Right ventricle myocardium inferior (tissue), 1 donor: ENCODE measurements around the gene RNGTT. TPM values are rescaled to one million over a fixed set of nuclear protein-coding genes. Genes with fewer than 3 reads are reported as not detected.
A peak's percentile ranks its signal among the peaks of the same experiment; 100 is the strongest.
"Not testable (repeated sequence)": the region's sequence is repeated elsewhere in the genome, so short reads cannot be mapped to it uniquely, and the experiment has no call there.

Experiments
- ATAC-seq: fragments of 200-7000 bp; cut with Tn5 transposase; one replicate; pipeline ENCODE4 v1.9.1; 2020; ENCODE audit warnings: mild to moderate bottlenecking, moderate library complexity
- DNase-seq: peaks from one replicate; pipeline ENCODE4 v3.0.0; 2021; ENCODE audit errors: missing footprints
- intact Hi-C: fragments of 100-400 bp; cut with DNase I; formaldehyde crosslinking; loops from one replicate; pipeline ENCODE4 v1.11.0; 2022
- total RNA-seq: library from RNA; stranded (reverse); fragmentation: NEBNext Ultra II Directional; extraction: Animal tissue kit (Norgen Biotek cat#: 25700); gene quantifications from one replicate; pipeline ENCODE4 v1.2.1, GENCODE V29; 2021
- donor health status: DM: no; HTN: yes; CAD: no; lungs with severe emphysema.

RNGTT gene
- total RNA-seq, 1 donor from 2014 or later, result 7.0 TPM

DNA sequence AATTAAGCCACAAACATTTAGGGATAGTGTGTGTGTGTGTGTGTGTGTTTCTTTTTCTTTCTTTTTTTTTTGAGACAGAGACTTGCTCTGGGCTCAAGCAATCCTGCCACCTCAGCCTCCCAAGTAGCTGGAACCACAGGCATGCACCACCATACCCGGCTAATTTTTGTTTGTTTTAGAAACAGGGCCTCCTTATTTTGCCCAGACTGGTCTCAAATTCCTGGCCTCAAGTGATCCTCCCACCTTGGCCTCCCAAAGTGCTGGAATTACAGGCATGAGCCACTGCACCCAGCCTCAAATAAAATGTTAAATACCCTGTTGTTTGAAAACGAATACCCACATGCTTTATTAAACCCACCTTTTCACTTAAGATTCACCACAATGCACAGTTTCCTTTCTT, 195.3 kb downstream of the RNGTT start:
- intact Hi-C loops, DNase-seq, ATAC-seq: not testable (repeated sequence)

- ATAC-seq (no peak), DNase-seq (no peak)
- intact Hi-C loops, result no loop called here
Observed at GRCh38 chr6:88764081-88764480, 199.3 kb downstream of the RNGTT start.

- ATAC-seq (no peak), DNase-seq (no peak)
- intact Hi-C loops, result no loop called here
Observed at GRCh38 chr6:88763160-88763559, 200.3 kb downstream of the RNGTT start.

DNA sequence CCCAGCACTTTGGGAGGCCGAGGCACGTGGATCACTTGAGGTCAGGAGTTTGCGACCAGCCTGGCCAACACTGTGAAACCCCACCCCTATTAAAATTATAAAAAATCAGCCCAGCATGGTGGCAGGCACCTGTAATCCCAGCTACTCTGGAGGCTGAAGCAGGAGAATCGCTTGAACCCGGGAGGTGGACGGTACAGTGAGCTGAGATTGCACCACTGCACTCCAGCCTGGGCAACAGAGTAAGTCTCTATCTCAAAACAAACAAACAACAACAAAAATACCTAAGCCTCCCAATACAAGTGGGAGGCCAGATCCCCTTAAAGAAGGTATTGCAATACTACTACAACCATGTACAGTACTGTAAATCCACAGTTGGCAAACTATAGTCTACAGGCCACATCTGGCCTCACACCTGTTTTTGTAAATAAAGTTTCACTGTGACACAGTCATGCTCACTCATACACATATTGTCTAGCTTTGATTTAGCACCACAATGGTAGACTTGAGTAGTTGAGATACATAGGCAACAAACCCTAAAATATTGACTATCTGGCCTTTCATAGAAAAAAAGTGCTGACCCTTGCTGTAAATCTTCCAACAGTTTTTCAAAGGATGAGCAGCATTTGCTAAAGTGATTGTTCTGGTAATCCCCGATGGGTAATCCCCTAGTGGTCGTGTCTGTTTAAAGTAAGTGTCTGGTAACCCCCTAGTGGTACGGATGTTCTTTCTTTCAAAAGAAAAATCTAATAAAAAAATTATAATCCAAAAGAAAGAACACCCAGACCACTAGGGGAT, 202.0 kb downstream of the RNGTT start:
- ATAC-seq, result no peak
- intact Hi-C loops, result no loop called here
- DNase-seq, result peak; percentile 23

- intact Hi-C loops, result no loop called here
Observed at GRCh38 chr6:88760091-88760490, 203.3 kb downstream of the RNGTT start.

DNA sequence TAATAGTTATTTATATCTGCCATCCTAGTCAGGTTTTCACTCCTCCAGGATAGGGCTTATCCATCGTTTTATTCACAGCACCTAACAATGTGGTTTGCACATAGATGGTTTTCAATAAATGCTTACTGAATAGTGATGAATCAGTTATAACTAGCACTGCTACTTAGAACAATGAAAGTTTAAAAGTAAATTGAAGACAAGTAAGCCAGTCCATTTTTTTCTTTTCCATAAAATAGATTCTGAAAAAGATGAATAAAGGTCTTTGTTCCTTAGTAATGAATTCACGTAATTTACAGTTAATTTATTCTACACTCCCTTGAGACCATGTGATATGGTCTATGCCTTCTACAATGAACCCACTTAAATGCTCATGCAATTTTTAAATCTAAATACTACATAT, 212.5 kb downstream of the RNGTT start:
- no peak for DNase-seq
- intact Hi-C loops, result no loop called here
- ATAC-seq, result no peak

More at GRCh38 chr6:88760091-88760490, 203.3 kb downstream of the RNGTT start:
- no peak for DNase-seq
- no peak for ATAC-seq

- ATAC-seq, result no peak
- no peak for DNase-seq
- intact Hi-C loops, result no loop called here
Observed at GRCh38 chr6:88749849-88750248, 213.6 kb downstream of the RNGTT start.

GRCh38 chr6:88748141-88748540, 215.3 kb downstream of the RNGTT start:
- DNase-seq (no peak), ATAC-seq (no peak)
- intact Hi-C loops, result no loop called here

GRCh38 chr6:88741939-88742338, 221.5 kb downstream of the RNGTT start:
- ATAC-seq (no peak), DNase-seq (no peak)
- intact Hi-C loops, result no loop called here

- intact Hi-C loops, result no loop called here
- DNase-seq, result no peak
- ATAC-seq, result no peak
Observed at GRCh38 chr6:88741071-88741470, 222.3 kb downstream of the RNGTT start.

DNA sequence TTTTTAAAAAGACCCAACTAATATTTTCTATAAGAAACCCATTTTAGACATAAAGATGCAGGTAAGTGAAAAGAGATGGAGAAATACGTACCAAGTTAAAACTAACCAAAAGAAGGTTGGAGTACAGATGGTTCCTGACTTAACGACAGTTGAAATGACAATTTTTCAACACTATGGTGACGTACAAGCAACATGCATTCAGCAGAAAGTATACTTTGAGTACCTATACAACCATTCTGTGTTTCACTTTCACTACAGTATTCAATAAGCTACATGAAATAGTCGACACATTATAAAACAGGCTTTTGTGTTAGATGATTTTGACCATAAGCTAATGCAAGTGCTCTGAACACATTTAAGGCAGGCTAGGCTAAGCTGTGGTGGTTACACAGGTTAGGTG, 228.9 kb downstream of the RNGTT start:
- ATAC-seq (no peak), DNase-seq (no peak)
- intact Hi-C loops, result no loop called here

DNA sequence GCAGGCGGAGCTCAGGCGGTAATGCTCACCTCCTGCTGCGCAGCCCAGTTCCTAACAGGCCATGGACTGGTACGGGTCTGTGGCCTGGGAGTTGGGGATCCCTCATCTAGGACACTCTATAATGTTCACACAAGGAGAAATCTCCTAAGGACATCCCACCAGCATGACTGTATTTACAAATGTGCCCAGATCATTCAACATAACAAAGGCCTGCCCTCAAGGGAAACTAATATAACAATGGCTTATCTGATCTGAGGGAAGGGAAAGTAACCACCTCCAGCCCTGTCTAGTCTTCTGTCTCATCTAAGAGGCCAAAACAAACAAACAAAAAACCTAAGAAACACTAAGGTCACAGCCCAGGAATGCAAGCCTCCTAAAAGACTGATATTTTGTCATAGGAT, 232.8 kb downstream of the RNGTT start:
- DNase-seq, result no peak
- intact Hi-C loops, result no loop called here
- ATAC-seq, result no peak

DNA sequence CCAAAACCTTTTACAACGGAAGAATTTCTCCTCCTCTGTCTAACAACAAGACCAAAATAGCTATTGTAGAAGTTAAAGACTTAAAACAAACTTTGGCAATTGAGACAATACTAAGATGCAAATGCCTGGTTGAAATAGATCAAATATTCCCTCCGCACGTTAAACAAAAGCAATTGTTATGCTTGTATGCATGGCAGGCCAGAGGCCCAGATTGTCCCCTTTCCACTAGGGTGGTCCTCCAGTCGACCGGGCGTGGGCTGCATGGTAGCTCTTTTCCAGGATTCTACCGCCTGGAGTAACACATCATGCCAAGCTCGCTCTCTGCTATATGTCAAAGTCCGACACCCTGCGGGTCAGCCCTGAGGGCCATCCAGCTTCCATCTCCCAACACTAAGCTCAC, 234.7 kb downstream of the RNGTT start:
- intact Hi-C loops, result no loop called here
- no peak for ATAC-seq
- no peak for DNase-seq

GRCh38 chr6:88726409-88726808, 237.0 kb downstream of the RNGTT start:
- ATAC-seq, intact Hi-C loops, DNase-seq: not testable (repeated sequence)

DNA sequence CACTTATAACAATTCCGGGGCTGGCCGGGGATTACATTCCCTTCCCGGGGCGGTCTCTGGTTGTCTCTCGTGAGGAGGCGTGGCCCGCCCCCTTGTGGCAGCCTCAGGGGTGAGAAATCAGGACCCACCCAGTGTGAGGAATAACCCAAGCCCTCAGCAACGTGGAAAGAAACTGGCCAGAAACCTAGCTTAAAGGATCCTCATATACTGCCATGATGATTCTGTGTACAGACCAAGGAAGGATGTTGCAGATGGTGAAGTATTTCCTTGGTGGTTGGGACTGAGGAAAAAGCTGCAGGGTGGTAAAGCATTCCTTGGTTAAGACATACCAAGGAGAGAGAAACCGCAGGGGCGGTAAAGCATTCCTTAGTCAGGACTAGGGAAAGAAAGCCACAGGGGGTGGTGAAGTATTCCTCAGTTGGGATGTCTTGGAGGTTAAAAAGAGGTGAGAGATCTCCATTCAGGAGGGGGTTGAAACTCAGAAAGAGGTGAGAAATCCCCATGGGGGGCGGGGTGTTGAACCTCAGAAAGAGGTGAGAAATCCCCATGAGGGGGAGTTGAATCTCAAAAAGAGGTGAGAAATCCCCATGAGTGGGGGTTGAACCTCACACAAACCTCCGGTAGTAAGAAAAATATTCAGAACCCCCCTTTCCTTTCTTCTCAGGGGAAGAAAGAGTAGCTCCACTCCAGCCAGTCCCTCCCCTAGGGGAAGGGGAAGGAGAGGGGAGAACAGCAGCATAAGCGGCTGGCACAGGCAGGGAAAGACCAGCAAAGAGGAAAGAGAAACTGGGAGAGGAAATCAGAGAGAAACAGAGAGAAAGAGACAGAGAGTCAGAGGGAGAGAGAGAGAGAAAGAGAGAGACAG, 238.1 kb downstream of the RNGTT start:
- DNase-seq (no peak), ATAC-seq (no peak)
- intact Hi-C loops, result no loop called here

- ATAC-seq, result no peak
- intact Hi-C loops, result no loop called here
- no peak for DNase-seq
Observed at GRCh38 chr6:88722686-88723085, 240.7 kb downstream of the RNGTT start.

DNA sequence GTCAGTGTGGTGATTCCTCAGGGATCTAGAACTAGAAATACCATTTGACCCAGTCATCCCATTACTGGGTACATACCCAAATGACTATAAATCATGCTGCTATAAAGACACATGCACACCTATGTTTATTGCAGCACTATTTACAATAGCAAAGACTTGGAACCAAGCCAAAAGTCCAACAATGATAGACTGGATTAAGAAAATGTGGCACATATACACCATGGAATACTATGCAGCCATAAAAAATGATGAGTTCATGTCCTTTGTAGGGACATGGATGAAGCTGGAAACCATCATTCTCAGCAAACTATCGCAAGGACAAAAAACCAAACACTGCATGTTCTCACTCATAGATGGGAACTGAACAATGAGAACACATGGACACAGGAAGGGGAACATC, 247.0 kb downstream of the RNGTT start:
- intact Hi-C loops, DNase-seq, ATAC-seq: not testable (repeated sequence)

- DNase-seq (no peak), ATAC-seq (no peak)
- intact Hi-C loops, result no loop called here
Observed at GRCh38 chr6:88712243-88712936, 251.0 kb downstream of the RNGTT start.

DNA sequence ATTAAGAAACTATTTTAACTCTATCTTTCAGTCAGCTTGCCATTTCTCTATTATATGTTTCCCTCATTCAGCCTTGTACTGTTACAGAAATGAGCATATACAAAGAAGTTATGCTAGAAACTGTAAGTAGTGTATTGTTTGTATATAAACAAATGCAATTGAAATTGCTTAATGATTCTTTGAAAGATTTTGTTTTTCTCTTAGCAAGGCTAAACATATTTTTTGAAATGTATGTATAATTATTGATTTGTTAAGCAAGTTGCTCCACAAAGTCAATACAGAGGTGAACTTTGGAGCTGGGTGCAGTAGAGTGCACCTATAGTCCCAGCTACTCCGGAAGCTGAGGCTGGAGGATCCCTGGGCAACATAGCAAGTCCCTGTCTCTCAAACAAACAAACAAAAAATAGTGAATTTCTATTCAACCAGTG, 253.6 kb downstream of the RNGTT start:
- ATAC-seq, result no peak
- no peak for DNase-seq
- intact Hi-C loops, result no loop called here
